ENCODE measurements around the gene SPAG17.

Gene SPAG17

GRCh38 chr1:118122234-118123004, 62.6 kb downstream of the SPAG17 start:
- H3K79me2 ChIP-seq (ENCODE audit: insufficient read depth, low read length): no peaks in the 10 kb centered on the region
- no peaks in the 10 kb centered on the region for H3K9me3 ChIP-seq (ENCODE audit: insufficient read depth, low read length)
- H3K36me3 ChIP-seq (ENCODE audit: low read length): no peaks in the 10 kb centered on the region
- no peaks in the 10 kb centered on the region for H3F3A ChIP-seq (ENCODE audit: insufficient read depth)
- no peak overlapping the region for H3K27ac ChIP-seq (ENCODE audit: low read depth, low read length)
- TF ChIP-seq, protein P1, sequence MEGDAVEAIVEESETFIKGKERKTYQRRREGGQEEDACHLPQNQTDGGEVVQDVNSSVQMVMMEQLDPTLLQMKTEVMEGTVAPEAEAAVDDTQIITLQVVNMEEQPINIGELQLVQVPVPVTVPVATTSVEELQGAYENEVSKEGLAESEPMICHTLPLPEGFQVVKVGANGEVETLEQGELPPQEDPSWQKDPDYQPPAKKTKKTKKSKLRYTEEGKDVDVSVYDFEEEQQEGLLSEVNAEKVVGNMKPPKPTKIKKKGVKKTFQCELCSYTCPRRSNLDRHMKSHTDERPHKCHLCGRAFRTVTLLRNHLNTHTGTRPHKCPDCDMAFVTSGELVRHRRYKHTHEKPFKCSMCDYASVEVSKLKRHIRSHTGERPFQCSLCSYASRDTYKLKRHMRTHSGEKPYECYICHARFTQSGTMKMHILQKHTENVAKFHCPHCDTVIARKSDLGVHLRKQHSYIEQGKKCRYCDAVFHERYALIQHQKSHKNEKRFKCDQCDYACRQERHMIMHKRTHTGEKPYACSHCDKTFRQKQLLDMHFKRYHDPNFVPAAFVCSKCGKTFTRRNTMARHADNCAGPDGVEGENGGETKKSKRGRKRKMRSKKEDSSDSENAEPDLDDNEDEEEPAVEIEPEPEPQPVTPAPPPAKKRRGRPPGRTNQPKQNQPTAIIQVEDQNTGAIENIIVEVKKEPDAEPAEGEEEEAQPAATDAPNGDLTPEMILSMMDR (IDR thresholded peaks at IDR 0.05; ENCODE audit: insufficient read depth, low read length, poor library complexity, severe bottlenecking): no peak
- TF ChIP-seq EZH2phosphoT487 (conservative IDR thresholded peaks at IDR 0.05; ENCODE audit: low read length): no peak
- H3K9me2 ChIP-seq (replicated peaks; ENCODE audit: insufficient read depth, low read length): no peaks in the 10 kb centered on the region
- H3K4me2 ChIP-seq (ENCODE audit: low read depth, low read length, poor library complexity, severe bottlenecking): no peak overlapping the region
- no peak overlapping the region for H3K9ac ChIP-seq (ENCODE audit: low read length)
- no peaks in the 10 kb centered on the region for H3K27me3 ChIP-seq (ENCODE audit: low read length)
- no peaks in the 10 kb centered on the region for H4K20me1 ChIP-seq (ENCODE audit: low read depth, low read length)
- H2AFZ ChIP-seq (ENCODE audit: low read depth, low read length, severe bottlenecking): no peak overlapping the region
- H3K4me3 ChIP-seq (ENCODE audit: insufficient read depth, low read length, poor library complexity, severe bottlenecking): no peak overlapping the region

DNA sequence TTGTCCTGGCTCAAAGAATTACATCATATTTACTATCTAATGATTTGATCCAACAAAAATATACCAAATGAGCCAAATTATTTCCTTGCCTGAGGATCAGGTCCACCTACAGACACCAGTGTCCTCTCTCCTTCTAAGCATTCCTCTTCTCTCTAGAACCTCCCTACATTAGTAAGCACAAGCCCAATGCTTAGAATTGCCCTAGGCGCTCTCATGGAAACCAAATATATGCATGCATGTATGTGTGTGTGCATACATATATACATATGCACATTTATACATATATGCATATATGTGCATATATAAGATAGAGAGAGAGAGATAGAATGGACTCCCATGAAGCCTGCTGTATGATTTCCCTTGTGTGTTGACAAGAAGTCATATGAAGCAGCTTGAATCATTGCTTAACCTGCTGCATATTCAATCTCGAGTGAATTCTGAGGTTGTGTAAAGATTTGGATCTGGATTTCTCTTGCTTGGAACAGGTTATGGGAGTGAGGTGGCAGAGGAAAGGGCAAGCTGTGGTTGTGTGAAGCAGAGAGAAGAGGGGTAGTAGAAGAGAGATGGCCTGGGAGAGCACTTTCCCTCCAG, 66.1 kb downstream of the SPAG17 start:
- Histone ChIP-seq H4K20me1 (ENCODE audit: low read depth, low read length) (no peaks in the 10 kb centered on the region), H3K9me3 (ENCODE audit: insufficient read depth, low read length) (no peaks in the 10 kb centered on the region), H3K4me3 (ENCODE audit: insufficient read depth, low read length, poor library complexity, severe bottlenecking) (no peak overlapping the region), H3K9me2 (replicated peaks; ENCODE audit: insufficient read depth, low read length) (no peaks in the 10 kb centered on the region), H3K27me3 (ENCODE audit: low read length) (no peaks in the 10 kb centered on the region), H3F3A (ENCODE audit: insufficient read depth) (no peaks in the 10 kb centered on the region), H2AFZ (ENCODE audit: low read depth, low read length, severe bottlenecking) (no peak overlapping the region), H3K27ac (ENCODE audit: low read depth, low read length) (no peak overlapping the region), H3K79me2 (ENCODE audit: insufficient read depth, low read length) (no peaks in the 10 kb centered on the region), H3K4me2 (ENCODE audit: low read depth, low read length, poor library complexity, severe bottlenecking) (no peak overlapping the region), H3K36me3 (ENCODE audit: low read length) (no peaks in the 10 kb centered on the region), H3K9ac (ENCODE audit: low read length) (no peak overlapping the region)
- TF ChIP-seq EZH2phosphoT487 (conservative IDR thresholded peaks at IDR 0.05; ENCODE audit: low read length): no peak
- TF ChIP-seq, protein P1 (IDR thresholded peaks at IDR 0.05; ENCODE audit: insufficient read depth, low read length, poor library complexity, severe bottlenecking): no peak

- H3K9me3 ChIP-seq (ENCODE audit: insufficient read depth, low read length): no peaks in the 10 kb centered on the region
- H3F3A ChIP-seq (ENCODE audit: insufficient read depth): no peaks in the 10 kb centered on the region
- H4K20me1 ChIP-seq (ENCODE audit: low read depth, low read length): no peaks in the 10 kb centered on the region
- TF ChIP-seq EZH2phosphoT487 (conservative IDR thresholded peaks at IDR 0.05; ENCODE audit: low read length): no peak
- TF ChIP-seq, protein P1 (IDR thresholded peaks at IDR 0.05; ENCODE audit: insufficient read depth, low read length, poor library complexity, severe bottlenecking): no peak
- H3K27me3 ChIP-seq (ENCODE audit: low read length): no peaks in the 10 kb centered on the region
- no peak overlapping the region for H3K9ac ChIP-seq (ENCODE audit: low read length)
- no peak overlapping the region for H2AFZ ChIP-seq (ENCODE audit: low read depth, low read length, severe bottlenecking)
- no peak overlapping the region for H3K4me3 ChIP-seq (ENCODE audit: insufficient read depth, low read length, poor library complexity, severe bottlenecking)
- H3K79me2 ChIP-seq (ENCODE audit: insufficient read depth, low read length): no peaks in the 10 kb centered on the region
- no peaks in the 10 kb centered on the region for H3K9me2 ChIP-seq (replicated peaks; ENCODE audit: insufficient read depth, low read length)
- H3K27ac ChIP-seq (ENCODE audit: low read depth, low read length): no peak overlapping the region
- H3K36me3 ChIP-seq (ENCODE audit: low read length): no peaks in the 10 kb centered on the region
- H3K4me2 ChIP-seq (ENCODE audit: low read depth, low read length, poor library complexity, severe bottlenecking): no peak overlapping the region
Measured at GRCh38 chr1:118118469-118118868, 66.6 kb downstream of the SPAG17 start.
